K562 (cell line): ENCODE data around the gene LIMS1. TPM values are rescaled to one million over a fixed set of nuclear protein-coding genes. Genes with fewer than 3 reads are reported as not detected.
"Not testable (repeated sequence)": the region's sequence is repeated elsewhere in the genome, so short reads cannot be mapped to it uniquely, and the experiment has no call there.

Source experiments
- ATAC-seq: fragments of 200-7000 bp; cut with Tn5 transposase; 3 replicates; pipeline ENCODE4 v1.9.1; 2020; ENCODE audit warnings: moderate library complexity
- BruUV-seq: library from RNA; stranded (reverse); fragments of 400-500 nt; replicated peaks from 2 replicates; lab custom pipeline; 2021; lab: Mats Ljungman, UMichigan
- CTCF ChIA-PET: fragments of 300-600 bp; formaldehyde crosslinking; extraction: SDS; loops from one replicate; lab custom pipeline; 2021; ENCODE audit warnings: low intra/inter-chr PET ratio; lab: Yijun Ruan, JAX
- POLR2A ChIA-PET: fragments of 300-600, 350-650 bp; sonication (Branson Sonifier 250); formaldehyde crosslinking; extraction: SDS; loops from one replicate; lab custom pipeline; 2021; ENCODE audit warnings: antibody characterized with exemption, inconsistent platforms; lab: Yijun Ruan, JAX
- DNase-seq, 4 experiments: peaks; one replicate each; pipeline versions ENCODE4 v3.0.0 to v3.0.0-alpha.2; 2011 to 2018; ENCODE audit warnings: low spot score in 3 of 4, mixed read lengths in 3 of 4; ENCODE audit errors: extremely low read depth in 1 of 4
- FAIRE-seq: peaks from 2 replicates; lab custom pipeline; 2011; peaks lifted over from hg19 to GRCh38; lab: Jason Lieb, UNC
- H2AFZ ChIP-seq: 2 replicates; pipeline ENCODE4 v1.6.0; 2011; ENCODE audit warnings: low read depth, low read length, control low read depth, inconsistent platforms
- H3K27ac ChIP-seq: fragments of 200-600 bp; 3 replicates; pipeline ENCODE4 v1.8.0; 2011; ENCODE audit warnings: low read depth, mild to moderate bottlenecking, control low read depth, inconsistent platforms, low read length, moderate library complexity, mixed read lengths; ENCODE audit errors: extremely low read depth
- H3K27me3 ChIP-seq, 2 experiments: fragments of 300-600 bp in 1 of 2; 2 replicates in 1 of 2; 3 replicates in 1 of 2; pipeline versions ENCODE4 v1.6.0 to v1.8.0; 2011; ENCODE audit warnings: inconsistent platforms in 2 of 2, low read length in 2 of 2, mild to moderate bottlenecking in 1 of 2, mixed read lengths in 1 of 2, moderate library complexity in 1 of 2; ENCODE audit not compliant: control insufficient read depth in 2 of 2, insufficient read depth in 2 of 2
- H3K36me3 ChIP-seq: fragments of 300-600 bp; 3 replicates; pipeline ENCODE4 v1.8.0; 2011; ENCODE audit warnings: mild to moderate bottlenecking, low read length, inconsistent platforms; ENCODE audit not compliant: control insufficient read depth, insufficient read depth
- H3K4me1 ChIP-seq, 2 experiments: fragments of 200-600 bp in 1 of 2; replicated peaks in 1 of 2; 2 replicates in 1 of 2; 3 replicates in 1 of 2; pipeline versions ENCODE4 v1.5.1 to v1.8.0; 2011; ENCODE audit warnings: inconsistent platforms in 2 of 2, low read length in 2 of 2, mild to moderate bottlenecking in 1 of 2, mixed read lengths in 1 of 2, moderate library complexity in 1 of 2; ENCODE audit not compliant: control insufficient read depth in 2 of 2, insufficient read depth in 2 of 2
- H3K4me2 ChIP-seq: 2 replicates; pipeline ENCODE4 v1.6.1; 2011; ENCODE audit warnings: low read length, control low read depth, inconsistent platforms, mixed read lengths; ENCODE audit not compliant: insufficient read depth
- H3K4me3 ChIP-seq: fragments of 200-600 bp; sonication (generic), shearing (Covaris generic); 2 replicates; pipeline ENCODE4 v1.5.1; 2016; ENCODE audit warnings: control low read depth, inconsistent platforms
- H3K79me2 ChIP-seq: fragments of 200-600 bp; 3 replicates; pipeline ENCODE4 v1.8.0; 2011; ENCODE audit warnings: low read length, inconsistent platforms; ENCODE audit not compliant: control insufficient read depth, insufficient read depth
- H3K9ac ChIP-seq, 2 experiments: 2 replicates each; pipeline versions ENCODE4 v1.6.0 to v1.6.1; 2011; ENCODE audit warnings: low read depth in 2 of 2, low read length in 2 of 2, control low read depth in 1 of 2, inconsistent platforms in 1 of 2, mild to moderate bottlenecking in 1 of 2, mixed read lengths in 1 of 2; ENCODE audit not compliant: insufficient read depth in 1 of 2
- H3K9me1 ChIP-seq: one replicate; pipeline ENCODE4 v1.6.0; 2011; ENCODE audit warnings: inconsistent platforms, mild to moderate bottlenecking, low read length, moderate library complexity; ENCODE audit not compliant: control insufficient read depth, insufficient read depth
- H3K9me3 ChIP-seq: replicated peaks from 2 replicates; pipeline ENCODE4 v1.5.1; 2011; ENCODE audit warnings: low read depth, low read length, inconsistent platforms; ENCODE audit not compliant: control insufficient read depth, insufficient read depth
- H4K20me1 ChIP-seq: replicated peaks from 2 replicates; pipeline ENCODE4 v1.6.1; 2011; ENCODE audit warnings: low read length, inconsistent platforms, mixed read lengths; ENCODE audit not compliant: control insufficient read depth, insufficient read depth
- RAD21 ChIP-seq, 2 experiments: fragments of 250-450 bp in 1 of 2; fragments of 450-650 bp in 1 of 2; sonication (Bioruptor Pico) in 1 of 2; formaldehyde crosslinking in 1 of 2; IDR thresholded peaks in 1 of 2; conservative IDR thresholded peaks in 1 of 2; 2 replicates each; pipeline versions ENCODE4 v1.4.0 to v1.8.0; 2020 to 2022; ENCODE audit warnings: mild to moderate bottlenecking in 2 of 2, moderate library complexity in 1 of 2
- WGBS: fragments of 100-300 bp; shearing (Covaris generic); methylation state at CpG from one replicate; pipeline ENCODE4 v1.1.6; 2016; ENCODE audit warnings: low coverage, mixed read lengths; ENCODE audit not compliant: insufficient coverage; ENCODE audit errors: missing lambda C conversion rate; 5-methylcytosine and 5-hydroxymethylcytosine counted together
- in situ Hi-C: fragments of 300-500 bp; cut with MboI; formaldehyde crosslinking; loops from 4 replicates; pipeline ENCODE4 v1.15.0; 2018; ENCODE audit warnings: inconsistent platforms, mixed read lengths
- intact Hi-C: fragments of 100-400 bp; cut with micrococcal nuclease; formaldehyde crosslinking; loops from 2 replicates; pipeline ENCODE4 v1.14.2; 2022
- polyA plus RNA-seq, 8 experiments: library from polyadenylated mRNA; depleted of rRNA in 4 of 8; stranded (reverse) in 5 of 8; unstranded in 3 of 8; fragments of >200 nt; fragmentation: Nextera tagmentation in 2 of 8; fragmentation: Illumina TruSeq in 1 of 8; extraction: Ambion mirVana in 2 of 8; extraction: Trizol in 1 of 8; gene quantifications; 2 replicates each; pipeline versions ENCODE4 v1.2.1 to v1.2.3, GENCODE V29; 2011 to 2014; ENCODE audit warnings: inconsistent platforms in 1 of 8, missing spikeins in 1 of 8
- total RNA-seq, 7 experiments: library from RNA; depleted of rRNA in 6 of 7; stranded (reverse); fragments of >200 nt in 6 of 7; fragmentation: Illumina TruSeq in 2 of 7; extraction: Trizol in 2 of 7; gene quantifications; 2 replicates each; pipeline versions ENCODE4 v1.2.1 to v1.2.3, GENCODE V29; 2011 to 2021; ENCODE audit warnings: low replicate concordance in 1 of 7
- TF ChIP-seq, protein P1 (sequence below), 3 experiments: IDR thresholded peaks in 2 of 3; conservative IDR thresholded peaks in 1 of 3; 2 replicates each; pipeline ENCODE4 v1.5.1; 2011 to 2012; ENCODE audit warnings: low read length in 3 of 3, mild to moderate bottlenecking in 3 of 3, control low read depth in 2 of 3, improper control_type of control experiment in 1 of 3, inconsistent platforms in 1 of 3, low read depth in 1 of 3, mixed read lengths in 1 of 3, moderate library complexity in 1 of 3; ENCODE audit not compliant: insufficient read depth in 2 of 3
- TF ChIP-seq, protein P2 (sequence below), 2 experiments: fragments of 450-650 bp; formaldehyde crosslinking in 1 of 2; IDR thresholded peaks; 2 replicates each; pipeline versions ENCODE4 v1.4.0 to v1.6.1; 2014 to 2020; ENCODE audit warnings: mild to moderate bottlenecking in 2 of 2, borderline replicate concordance in 1 of 2, low read depth in 1 of 2

The LIMS1 gene
- total and polyA plus RNA-seq, 9 of the 15 experiments (the other 6 are each of a cell fraction or from before 2014, with no cell fraction given): 52.8 to 134 (median 81.0) TPM

DNA sequence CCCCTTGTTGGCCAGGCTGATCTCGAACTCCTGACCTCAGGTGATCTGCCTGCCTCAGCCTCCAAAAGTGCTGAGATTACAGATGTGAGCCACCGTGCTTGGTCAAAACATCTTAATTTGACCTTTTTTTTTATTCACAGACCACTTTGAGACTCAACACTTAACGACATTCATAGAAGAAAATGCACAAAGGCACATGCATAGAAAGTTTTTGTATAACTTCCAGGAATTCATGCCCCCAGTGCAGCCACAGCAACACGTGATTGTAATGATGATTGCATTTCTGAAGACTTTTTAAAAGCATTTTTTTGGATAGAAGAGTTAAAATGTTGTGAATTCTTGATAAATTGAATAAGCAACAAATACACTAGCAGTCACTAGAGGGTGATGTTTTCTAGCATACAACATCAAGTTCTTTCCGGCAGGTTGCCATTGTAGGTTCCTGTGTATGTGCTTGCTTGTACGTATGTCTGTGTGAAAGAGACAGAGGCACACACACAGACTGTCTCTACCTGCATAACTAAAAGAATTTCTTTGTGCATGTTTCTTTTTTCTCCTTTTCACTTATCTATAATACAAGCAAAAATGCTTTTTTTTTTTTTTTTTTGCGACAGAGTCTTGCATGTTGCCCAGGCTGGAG lies 63.0 kb downstream of the LIMS1 start:
- WGBS: 40% methylated on average over 6 of the region's 7 CpGs
- H3K9me1 ChIP-seq, H3K4me3 ChIP-seq, H3K27me3 ChIP-seq, H3K9me3 ChIP-seq, CTCF ChIA-PET, DNase-seq, H4K20me1 ChIP-seq, H3K9ac ChIP-seq, POLR2A ChIA-PET, FAIRE-seq, BruUV-seq, H3K4me2 ChIP-seq, H3K36me3 ChIP-seq, H3K27ac ChIP-seq, H2AFZ ChIP-seq: not testable (repeated sequence)
- TF ChIP-seq, protein P1, sequence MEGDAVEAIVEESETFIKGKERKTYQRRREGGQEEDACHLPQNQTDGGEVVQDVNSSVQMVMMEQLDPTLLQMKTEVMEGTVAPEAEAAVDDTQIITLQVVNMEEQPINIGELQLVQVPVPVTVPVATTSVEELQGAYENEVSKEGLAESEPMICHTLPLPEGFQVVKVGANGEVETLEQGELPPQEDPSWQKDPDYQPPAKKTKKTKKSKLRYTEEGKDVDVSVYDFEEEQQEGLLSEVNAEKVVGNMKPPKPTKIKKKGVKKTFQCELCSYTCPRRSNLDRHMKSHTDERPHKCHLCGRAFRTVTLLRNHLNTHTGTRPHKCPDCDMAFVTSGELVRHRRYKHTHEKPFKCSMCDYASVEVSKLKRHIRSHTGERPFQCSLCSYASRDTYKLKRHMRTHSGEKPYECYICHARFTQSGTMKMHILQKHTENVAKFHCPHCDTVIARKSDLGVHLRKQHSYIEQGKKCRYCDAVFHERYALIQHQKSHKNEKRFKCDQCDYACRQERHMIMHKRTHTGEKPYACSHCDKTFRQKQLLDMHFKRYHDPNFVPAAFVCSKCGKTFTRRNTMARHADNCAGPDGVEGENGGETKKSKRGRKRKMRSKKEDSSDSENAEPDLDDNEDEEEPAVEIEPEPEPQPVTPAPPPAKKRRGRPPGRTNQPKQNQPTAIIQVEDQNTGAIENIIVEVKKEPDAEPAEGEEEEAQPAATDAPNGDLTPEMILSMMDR (IDR thresholded peaks at IDR 0.05 in 2 of 3, conservative IDR thresholded peaks at IDR 0.05 in 1 of 3; ENCODE audit: insufficient read depth in 2 of 3, low read depth in 1 of 3, low read length in 3 of 3): peak in 1 of 3 experiments; percentile 14; a peak in 1 of 6 replicates
- TF ChIP-seq, protein P2, sequence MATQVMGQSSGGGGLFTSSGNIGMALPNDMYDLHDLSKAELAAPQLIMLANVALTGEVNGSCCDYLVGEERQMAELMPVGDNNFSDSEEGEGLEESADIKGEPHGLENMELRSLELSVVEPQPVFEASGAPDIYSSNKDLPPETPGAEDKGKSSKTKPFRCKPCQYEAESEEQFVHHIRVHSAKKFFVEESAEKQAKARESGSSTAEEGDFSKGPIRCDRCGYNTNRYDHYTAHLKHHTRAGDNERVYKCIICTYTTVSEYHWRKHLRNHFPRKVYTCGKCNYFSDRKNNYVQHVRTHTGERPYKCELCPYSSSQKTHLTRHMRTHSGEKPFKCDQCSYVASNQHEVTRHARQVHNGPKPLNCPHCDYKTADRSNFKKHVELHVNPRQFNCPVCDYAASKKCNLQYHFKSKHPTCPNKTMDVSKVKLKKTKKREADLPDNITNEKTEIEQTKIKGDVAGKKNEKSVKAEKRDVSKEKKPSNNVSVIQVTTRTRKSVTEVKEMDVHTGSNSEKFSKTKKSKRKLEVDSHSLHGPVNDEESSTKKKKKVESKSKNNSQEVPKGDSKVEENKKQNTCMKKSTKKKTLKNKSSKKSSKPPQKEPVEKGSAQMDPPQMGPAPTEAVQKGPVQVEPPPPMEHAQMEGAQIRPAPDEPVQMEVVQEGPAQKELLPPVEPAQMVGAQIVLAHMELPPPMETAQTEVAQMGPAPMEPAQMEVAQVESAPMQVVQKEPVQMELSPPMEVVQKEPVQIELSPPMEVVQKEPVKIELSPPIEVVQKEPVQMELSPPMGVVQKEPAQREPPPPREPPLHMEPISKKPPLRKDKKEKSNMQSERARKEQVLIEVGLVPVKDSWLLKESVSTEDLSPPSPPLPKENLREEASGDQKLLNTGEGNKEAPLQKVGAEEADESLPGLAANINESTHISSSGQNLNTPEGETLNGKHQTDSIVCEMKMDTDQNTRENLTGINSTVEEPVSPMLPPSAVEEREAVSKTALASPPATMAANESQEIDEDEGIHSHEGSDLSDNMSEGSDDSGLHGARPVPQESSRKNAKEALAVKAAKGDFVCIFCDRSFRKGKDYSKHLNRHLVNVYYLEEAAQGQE (IDR thresholded peaks at IDR 0.05; ENCODE audit: borderline replicate concordance): peak; percentile 20; the same call in 1 of the 2 replicates
- TF ChIP-seq, protein P2 (CRISPR knock-in tag; IDR thresholded peaks at IDR 0.05; ENCODE audit: low read depth): not testable (repeated sequence)
- peak in 1 of 2 experiments; percentile 48; a peak in 2 of 4 replicates for TF ChIP-seq RAD21 (CRISPR knock-in tag; conservative IDR thresholded peaks at IDR 0.05 in 1 of 2, IDR thresholded peaks at IDR 0.05 in 1 of 2)
- intact Hi-C loops (loop anchor here (5.0 kb wide), 1 partner anchor 40 kb away; no protein-coding TSS in a partner anchor), in situ Hi-C loops (loop anchor here (25.0 kb wide), 1 partner anchor 660 kb away; no protein-coding TSS in a partner anchor)
- peak; percentile 28; the same call in 1 of the 3 replicates for ATAC-seq
- H3K79me2 ChIP-seq: peaks cover 81% of the 10 kb centered on the region
- peaks cover 10 to 39% of the 10 kb centered on the region in 2 experiments; a peak in 4 of 5 replicates for H3K4me1 ChIP-seq
